GM23338 (cell line): ENCODE measurements around the gene VILL. TPM values are rescaled to one million over a fixed set of nuclear protein-coding genes. Genes with fewer than 3 reads are reported as not detected.
A peak's percentile ranks its signal among the peaks of the same experiment; 100 is the strongest.

ENCODE experiments used
- ATAC-seq: fragments of 200-7000 bp; cut with Tn5 transposase; 3 replicates; pipeline ENCODE4 v1.9.1; 2020
- DNase-seq: peaks from one replicate; pipeline ENCODE4 v3.0.0-alpha.2; 2015; ENCODE audit warnings: low spot score
- H2AFZ ChIP-seq: fragments of 200-600 bp; sonication (generic); 2 replicates; pipeline ENCODE4 v1.8.0; 2016; ENCODE audit warnings: antibody characterized with exemption, mild to moderate bottlenecking, moderate library complexity
- H3F3A ChIP-seq: fragments of 200-600 bp; sonication (generic); replicated peaks from 2 replicates; pipeline ENCODE4 v1.8.0; 2017; ENCODE audit warnings: antibody characterized with exemption, mixed run types, low read depth
- H3K27ac ChIP-seq: fragments of 200-600 bp; sonication (generic); 2 replicates; pipeline ENCODE4 v1.6.1; 2016; ENCODE audit warnings: low read depth
- H3K27me3 ChIP-seq: fragments of 200-600 bp; sonication (generic); 2 replicates; pipeline ENCODE4 v1.8.0; 2016; ENCODE audit warnings: mild to moderate bottlenecking, mixed run types, moderate library complexity; ENCODE audit not compliant: insufficient read depth
- H3K36me3 ChIP-seq: fragments of 200-600 bp; sonication (generic); 2 replicates; pipeline ENCODE4 v1.8.0; 2016; ENCODE audit warnings: mild to moderate bottlenecking; ENCODE audit not compliant: insufficient read depth
- H3K4me1 ChIP-seq: fragments of 200-600 bp; sonication (generic); 2 replicates; pipeline ENCODE4 v1.8.0; 2016; ENCODE audit warnings: mild to moderate bottlenecking, moderate library complexity; ENCODE audit not compliant: insufficient read depth
- H3K4me2 ChIP-seq: fragments of 200-600 bp; sonication (generic); 2 replicates; pipeline ENCODE4 v1.7.1; 2017; ENCODE audit warnings: mixed run types
- H3K4me3 ChIP-seq: fragments of 200-600 bp; sonication (generic); 2 replicates; pipeline ENCODE4 v1.6.1; 2016; ENCODE audit warnings: mixed run types
- H3K79me2 ChIP-seq: fragments of 200-600 bp; sonication (generic); replicated peaks from 2 replicates; pipeline ENCODE4 v1.8.0; 2017; ENCODE audit warnings: mild to moderate bottlenecking; ENCODE audit not compliant: insufficient read depth
- H3K9me2 ChIP-seq: fragments of 200-600 bp; sonication (generic); 2 replicates; pipeline ENCODE4 v1.8.0; 2017; ENCODE audit not compliant: insufficient read depth
- H4K20me1 ChIP-seq: fragments of 200-600 bp; sonication (generic); replicated peaks from 2 replicates; pipeline ENCODE4 v1.8.0; 2017; ENCODE audit warnings: mild to moderate bottlenecking; ENCODE audit not compliant: insufficient read depth
- H3K27ac Mint-ChIP-seq: 2 replicates; pipeline ENCODE4 v1.8.0; 2020; ENCODE audit warnings: inconsistent platforms, mild to moderate bottlenecking, moderate library complexity, mixed read lengths
- H3K27me3 Mint-ChIP-seq: 3 replicates; pipeline ENCODE4 v1.8.0; 2022; ENCODE audit warnings: low read depth, mild to moderate bottlenecking, moderate library complexity, mixed read lengths, inconsistent platforms; ENCODE audit not compliant: insufficient read depth, poor library complexity
- H3K36me3 Mint-ChIP-seq: 3 replicates; pipeline ENCODE4 v1.8.0; 2021; ENCODE audit warnings: low read depth, mild to moderate bottlenecking, inconsistent platforms, moderate library complexity, mixed read lengths
- H3K4me1 Mint-ChIP-seq: 3 replicates; pipeline ENCODE4 v1.8.0; 2020; ENCODE audit warnings: mild to moderate bottlenecking, inconsistent platforms, mixed read lengths
- H3K4me3 Mint-ChIP-seq: 3 replicates; pipeline ENCODE4 v1.8.0; 2021; ENCODE audit warnings: moderate library complexity, mild to moderate bottlenecking, inconsistent platforms, mixed read lengths
- H3K9me3 Mint-ChIP-seq: 3 replicates; pipeline ENCODE4 v1.8.0; 2020; ENCODE audit warnings: moderate library complexity, mild to moderate bottlenecking, inconsistent platforms, mixed read lengths
- CREB1 ChIP-seq: fragments of 250-450 bp; sonication (Bioruptor Pico); IDR thresholded peaks from 2 replicates; pipeline ENCODE4 v1.5.0; 2020; ENCODE audit warnings: low read depth, mild to moderate bottlenecking, moderate library complexity
- CTCF ChIP-seq, 2 experiments: fragments of 200-600 bp in 1 of 2; sonication (generic) in 1 of 2; conservative IDR thresholded peaks; 2 replicates each; pipeline versions ENCODE4 v1.5.1 to v1.6.1; 2016 to 2017; ENCODE audit warnings: antibody characterized with exemption in 2 of 2, low read depth in 2 of 2, mild to moderate bottlenecking in 2 of 2, moderate library complexity in 1 of 2
- ETS1 ChIP-seq: IDR thresholded peaks from 2 replicates; pipeline ENCODE4 v1.6.1; 2016; ENCODE audit warnings: antibody characterized with exemption
- EZH2 ChIP-seq: fragments of 200-600 bp; sonication (generic); IDR thresholded peaks from one replicate; pipeline ENCODE4 v1.8.0; 2017; ENCODE audit warnings: antibody characterized with exemption, mild to moderate bottlenecking, low read depth; ENCODE audit not compliant: unreplicated experiment
- EZH2phosphoT487 ChIP-seq: fragments of 200-600 bp; sonication (generic); IDR thresholded peaks from one replicate; pipeline ENCODE4 v1.8.1; 2018; ENCODE audit warnings: antibody characterized with exemption; ENCODE audit not compliant: unreplicated experiment
- JUNB ChIP-seq: IDR thresholded peaks from one replicate; pipeline ENCODE4 v1.6.1; 2016; ENCODE audit warnings: antibody characterized with exemption; ENCODE audit not compliant: unreplicated experiment
- NANOG ChIP-seq: IDR thresholded peaks from 2 replicates; pipeline ENCODE4 v1.6.1; 2016; ENCODE audit warnings: antibody characterized with exemption, borderline replicate concordance
- POLR2AphosphoS5 ChIP-seq: IDR thresholded peaks from 2 replicates; pipeline ENCODE4 v1.6.1; 2016; ENCODE audit warnings: antibody characterized with exemption, low read depth
- REST ChIP-seq: IDR thresholded peaks from one replicate; pipeline ENCODE4 v1.6.1; 2018; ENCODE audit warnings: antibody characterized with exemption; ENCODE audit not compliant: unreplicated experiment
- STAT1 ChIP-seq: IDR thresholded peaks from one replicate; pipeline ENCODE4 v1.6.1; 2016; ENCODE audit warnings: antibody characterized with exemption; ENCODE audit not compliant: unreplicated experiment
- ZNF114 ChIP-seq: fragments of 250-450 bp; sonication (Bioruptor Pico); IDR thresholded peaks from 2 replicates; pipeline ENCODE4 v1.5.0; 2020; ENCODE audit warnings: mild to moderate bottlenecking, moderate library complexity
- ZNF331 ChIP-seq: fragments of 250-450 bp; sonication (Bioruptor Pico); IDR thresholded peaks from 2 replicates; pipeline ENCODE4 v1.5.0; 2020; ENCODE audit warnings: low read depth, mild to moderate bottlenecking, moderate library complexity
- ZNF462 ChIP-seq: fragments of 250-450 bp; sonication (Bioruptor Pico); IDR thresholded peaks from 2 replicates; pipeline ENCODE4 v1.5.0; 2020; ENCODE audit warnings: mild to moderate bottlenecking, moderate library complexity
- polyA plus RNA-seq: library from polyadenylated mRNA; unstranded; fragments of >200 nt; fragmentation: Nextera tagmentation; extraction: Ambion mirVana; gene quantifications from 2 replicates; pipeline ENCODE4 v1.2.1, GENCODE V29; 2016
- total RNA-seq: library from RNA; depleted of rRNA; stranded (reverse); fragments of >200 nt; shearing (Covaris generic); gene quantifications from 2 replicates; pipeline ENCODE4 v1.2.3, GENCODE V29; 2014

The VILL gene
- total and polyA plus RNA-seq, 2 experiments from 2014 or later = 2.7 to 9.8 TPM

GRCh38 chr3:37980462-37981347, 9.9 kb upstream of the VILL start:
- H3K79me2 ChIP-seq = no peaks in the 10 kb centered on the region
- Mint-ChIP-seq H3K4me3 (no peak overlapping the region), H3K27ac (no peak overlapping the region)

More at GRCh38 chr3:37980462-37981347, 9.9 kb upstream of the VILL start:
- ATAC-seq (no peak), DNase-seq (no peak)
- H3K27me3 ChIP-seq = no peaks in the 10 kb centered on the region
- H4K20me1 ChIP-seq = peaks cover 2% of the 10 kb centered on the region; the same call in 1 of the 2 replicates
- H3F3A ChIP-seq = no peaks in the 10 kb centered on the region
- H3K4me2 ChIP-seq = no peak overlapping the region
- H3K36me3 ChIP-seq = peaks cover 8% of the 10 kb centered on the region; the same call in 1 of the 2 replicates
- no peaks in the 10 kb centered on the region for H3K4me1 ChIP-seq
- TF ChIP-seq ZNF462 (CRISPR knock-in tag) (no peak), POLR2AphosphoS5 (no peak), CTCF (conservative IDR thresholded peaks at IDR 0.05; ENCODE audit: low read depth in 2 of 2) (no peak), JUNB (no peak), NANOG (no peak), EZH2 (no peak), ETS1 (no peak), ZNF114 (no peak), STAT1 (no peak), CREB1 (CRISPR knock-in tag) (no peak), ZNF331 (CRISPR knock-in tag) (no peak), EZH2phosphoT487 (no peak), REST (no peak)
- H3K27ac ChIP-seq = 0 out of 2 replicates have a peak overlapping the region, but pooled peaks have one; percentile 26
- H2AFZ ChIP-seq = no peak overlapping the region
- H3K9me2 ChIP-seq = no peaks in the 10 kb centered on the region
- Mint-ChIP-seq H3K9me3 (no peaks in the 10 kb centered on the region), H3K27me3 (peaks cover 3% of the 10 kb centered on the region), H3K36me3 (peaks cover 7% of the 10 kb centered on the region; the same call in 2 of the 3 replicates), H3K4me1 (peaks cover 9% of the 10 kb centered on the region)
- H3K4me3 ChIP-seq = no peak overlapping the region
